Epithelial cell of umbilical artery (primary cell): ENCODE results near the gene ARCN1. TPM values are rescaled to one million over a fixed set of nuclear protein-coding genes. Genes with fewer than 3 reads are reported as not detected.

Experiments used
- total RNA-seq: library from RNA; depleted of rRNA; stranded (reverse); fragments of >200 nt; gene quantifications from 2 replicates; pipeline ENCODE4 v1.2.3, GENCODE V29; 2014

The ARCN1 gene
- 124 and 125 TPM in 2 replicates for total RNA-seq

GRCh38 chr11:118572061-118572980, at the start of gene ARCN1:
TSS of gene ARCN1 (plus strand) at chr11:118572409. CDS start at chr11:118572548, 139 bp downstream.

GRCh38 chr11:118527109-118527508, 45.1 kb upstream of the ARCN1 start, which contains the start of gene TTC36:
TSS of gene TTC36 (plus strand) at chr11:118527474. CDS start at chr11:118527495, 21 bp downstream.

GRCh38 chr11:118530683-118531596, 41.3 kb upstream of the ARCN1 start, which contains the start of gene TMEM25:
TSS of gene TMEM25 (plus strand) at chr11:118531192. CDS start at chr11:118531802, 610 bp downstream.

GRCh38 chr11:118607401-118608359, 35.5 kb downstream of the ARCN1 start, which contains the start of gene PHLDB1:
TSS of gene PHLDB1 (plus strand) at chr11:118607615. CDS start at chr11:118613837, 6,222 bp downstream.

Other genes with a start within 250 kb of the ARCN1 start
- gene CD3D, start 229.7 kb upstream of the ARCN1 start, total RNA-seq: not detected in 2 replicates
- gene CD3G, start 228.1 kb upstream of the ARCN1 start, total RNA-seq: not detected in 2 replicates
- gene UBE4A, start 212.8 kb upstream of the ARCN1 start, total RNA-seq: 24.7 and 29.3 TPM in 2 replicates
- gene ATP5MG, start 170.8 kb upstream of the ARCN1 start, total RNA-seq: 52.9 and 155 TPM in 2 replicates
- 14.9 and 40.0 TPM in 2 replicates for gene KMT2A, start 135.9 kb upstream of the ARCN1 start, total RNA-seq
- 0.65 TPM in 1 of 2 replicates, not detected in the other for gene TTC36, start 44.9 kb upstream of the ARCN1 start, total RNA-seq
- gene TMEM25, start 41.2 kb upstream of the ARCN1 start, total RNA-seq: 12.3 and 21.4 TPM in 2 replicates
- 23.1 and 32.2 TPM in 2 replicates for gene IFT46, start 6.5 kb upstream of the ARCN1 start, total RNA-seq
- 92.7 and 108 TPM in 2 replicates for gene PHLDB1, start 35.2 kb downstream of the ARCN1 start, total RNA-seq
- under 0.01 TPM in 1 of 2 replicates, not detected in the other for gene TREH, start 107.2 kb downstream of the ARCN1 start, total RNA-seq
- 116 and 169 TPM in 2 replicates for gene DDX6, start 218.8 kb downstream of the ARCN1 start, total RNA-seq